DND-41 (cell line): ENCODE results near the gene LY6G6D.

Experiments
- ATAC-seq: fragments of 200-7000 bp; cut with Tn5 transposase; 3 replicates; pipeline ENCODE4 v1.9.1; 2021; ENCODE audit warnings: low read depth; ENCODE audit not compliant: insufficient read depth
- DNase-seq: peaks from one replicate; pipeline ENCODE4 v3.0.0-alpha.2; 2020
- H2AFZ ChIP-seq: 2 replicates; pipeline ENCODE4 v1.6.0; 2012; ENCODE audit warnings: low read depth, low read length
- H3K27ac ChIP-seq: 2 replicates; pipeline ENCODE4 v1.5.1; 2012; ENCODE audit warnings: low read length, inconsistent platforms
- H3K27me3 ChIP-seq: fragments of 200-600 bp; sonication (generic); 2 replicates; pipeline ENCODE4 v1.6.0; 2012; ENCODE audit warnings: low read length, mild to moderate bottlenecking, inconsistent platforms; ENCODE audit not compliant: insufficient read depth, poor library complexity
- H3K36me3 ChIP-seq: 2 replicates; pipeline ENCODE4 v1.5.1; 2012; ENCODE audit warnings: low read length, inconsistent platforms; ENCODE audit not compliant: insufficient read depth
- H3K4me1 ChIP-seq: 2 replicates; pipeline ENCODE4 v1.5.1; 2012; ENCODE audit warnings: mild to moderate bottlenecking, low read length; ENCODE audit not compliant: insufficient read depth
- H3K4me2 ChIP-seq: 2 replicates; pipeline ENCODE4 v1.6.0; 2012; ENCODE audit warnings: mild to moderate bottlenecking, moderate library complexity, low read length, inconsistent platforms; ENCODE audit not compliant: insufficient read depth
- H3K4me3 ChIP-seq, 2 experiments: fragments of 200-600 bp in 1 of 2; shearing (Covaris generic) in 1 of 2; 2 replicates each; pipeline ENCODE4 v1.5.1; 2012 to 2016; ENCODE audit warnings: inconsistent platforms in 2 of 2, low read length in 2 of 2, mild to moderate bottlenecking in 2 of 2, low read depth in 1 of 2, moderate library complexity in 1 of 2
- H3K79me2 ChIP-seq: 2 replicates; pipeline ENCODE4 v1.6.0; 2012; ENCODE audit warnings: low read length, inconsistent platforms; ENCODE audit not compliant: insufficient read depth
- H3K9ac ChIP-seq: 2 replicates; pipeline ENCODE4 v1.6.0; 2012; ENCODE audit warnings: low read depth, mild to moderate bottlenecking, inconsistent platforms, low read length, moderate library complexity
- H3K9me3 ChIP-seq: 2 replicates; pipeline ENCODE4 v1.5.1; 2012; ENCODE audit warnings: low read length, moderate library complexity, mild to moderate bottlenecking, inconsistent platforms; ENCODE audit not compliant: insufficient read depth, severe bottlenecking
- H4K20me1 ChIP-seq: 2 replicates; pipeline ENCODE4 v1.6.0; 2012; ENCODE audit warnings: low read length; ENCODE audit not compliant: insufficient read depth
- EZH2 ChIP-seq: IDR thresholded peaks from 3 replicates; pipeline ENCODE4 v1.6.1; 2012; ENCODE audit warnings: borderline replicate concordance, low read depth, mild to moderate bottlenecking, moderate library complexity, low read length, inconsistent platforms; ENCODE audit not compliant: severe bottlenecking
- TF ChIP-seq, protein P1 (sequence below): IDR thresholded peaks from 2 replicates; pipeline ENCODE4 v1.5.1; 2012; ENCODE audit warnings: borderline replicate concordance, low read length, moderate library complexity, mild to moderate bottlenecking; ENCODE audit not compliant: poor library complexity, severe bottlenecking; ENCODE audit errors: extremely low read depth

LY6G6D gene

DNA sequence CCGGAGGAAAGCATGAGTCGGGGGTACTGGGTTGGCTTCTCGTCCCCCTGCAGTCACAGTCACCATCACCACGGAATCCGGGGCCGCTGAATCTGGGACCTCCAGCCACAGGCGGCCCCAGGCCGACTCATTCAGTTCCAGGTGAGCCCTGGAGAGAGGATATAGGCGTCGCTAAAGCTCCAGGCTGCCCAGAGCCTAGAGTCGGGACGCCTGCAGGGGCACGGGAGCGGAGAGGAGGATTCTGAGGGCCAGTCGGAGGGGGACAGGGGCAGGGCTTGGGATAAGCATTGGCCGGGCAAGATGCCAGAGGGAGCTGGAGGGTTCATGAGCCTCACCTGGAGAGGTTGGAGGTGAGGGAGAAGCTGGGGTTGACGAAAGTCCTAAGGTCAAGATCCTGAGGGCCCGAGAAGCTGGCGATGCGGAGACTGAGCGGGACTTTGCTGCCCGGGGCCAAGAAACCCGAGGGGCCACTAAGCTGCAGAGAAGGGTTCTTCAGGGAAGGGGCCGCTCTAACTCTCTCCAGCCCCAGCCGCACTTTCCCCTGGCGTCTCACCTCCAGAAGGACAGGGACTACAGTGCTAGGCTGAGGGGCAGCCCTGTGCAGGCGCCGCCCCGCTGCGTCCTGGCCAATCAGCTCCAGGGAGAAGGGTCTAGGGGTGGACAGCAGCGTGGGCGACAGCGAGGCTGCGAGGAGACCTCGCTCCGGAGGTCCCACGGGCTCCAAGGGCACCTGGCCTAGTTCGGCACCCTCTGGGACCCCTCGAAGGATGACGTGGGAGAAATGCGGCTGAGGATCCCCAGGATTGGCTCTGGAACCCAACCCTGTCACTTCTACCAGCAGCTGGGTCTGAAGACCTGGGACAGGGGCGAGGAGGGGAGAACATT, 51.0 kb downstream of the LY6G6D start:
- no peak for DNase-seq
- Histone ChIP-seq H3K27ac (no peak overlapping the region), H3K4me1 (no peaks in the 10 kb centered on the region), H3K9ac (no peak overlapping the region), H3K4me2 (no peak overlapping the region), H3K4me3 (no peak overlapping the region), H2AFZ (no peak overlapping the region), H3K27me3 (no peaks in the 10 kb centered on the region), H4K20me1 (peaks cover 4% of the 10 kb centered on the region; the same call in 1 of the 2 replicates), H3K79me2 (no peaks in the 10 kb centered on the region), H3K36me3 (peaks cover 32% of the 10 kb centered on the region), H3K9me3 (no peaks in the 10 kb centered on the region)
- TF ChIP-seq, protein P1, sequence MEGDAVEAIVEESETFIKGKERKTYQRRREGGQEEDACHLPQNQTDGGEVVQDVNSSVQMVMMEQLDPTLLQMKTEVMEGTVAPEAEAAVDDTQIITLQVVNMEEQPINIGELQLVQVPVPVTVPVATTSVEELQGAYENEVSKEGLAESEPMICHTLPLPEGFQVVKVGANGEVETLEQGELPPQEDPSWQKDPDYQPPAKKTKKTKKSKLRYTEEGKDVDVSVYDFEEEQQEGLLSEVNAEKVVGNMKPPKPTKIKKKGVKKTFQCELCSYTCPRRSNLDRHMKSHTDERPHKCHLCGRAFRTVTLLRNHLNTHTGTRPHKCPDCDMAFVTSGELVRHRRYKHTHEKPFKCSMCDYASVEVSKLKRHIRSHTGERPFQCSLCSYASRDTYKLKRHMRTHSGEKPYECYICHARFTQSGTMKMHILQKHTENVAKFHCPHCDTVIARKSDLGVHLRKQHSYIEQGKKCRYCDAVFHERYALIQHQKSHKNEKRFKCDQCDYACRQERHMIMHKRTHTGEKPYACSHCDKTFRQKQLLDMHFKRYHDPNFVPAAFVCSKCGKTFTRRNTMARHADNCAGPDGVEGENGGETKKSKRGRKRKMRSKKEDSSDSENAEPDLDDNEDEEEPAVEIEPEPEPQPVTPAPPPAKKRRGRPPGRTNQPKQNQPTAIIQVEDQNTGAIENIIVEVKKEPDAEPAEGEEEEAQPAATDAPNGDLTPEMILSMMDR: no peak
- TF ChIP-seq EZH2: no peak
- ATAC-seq: no peak

DNA sequence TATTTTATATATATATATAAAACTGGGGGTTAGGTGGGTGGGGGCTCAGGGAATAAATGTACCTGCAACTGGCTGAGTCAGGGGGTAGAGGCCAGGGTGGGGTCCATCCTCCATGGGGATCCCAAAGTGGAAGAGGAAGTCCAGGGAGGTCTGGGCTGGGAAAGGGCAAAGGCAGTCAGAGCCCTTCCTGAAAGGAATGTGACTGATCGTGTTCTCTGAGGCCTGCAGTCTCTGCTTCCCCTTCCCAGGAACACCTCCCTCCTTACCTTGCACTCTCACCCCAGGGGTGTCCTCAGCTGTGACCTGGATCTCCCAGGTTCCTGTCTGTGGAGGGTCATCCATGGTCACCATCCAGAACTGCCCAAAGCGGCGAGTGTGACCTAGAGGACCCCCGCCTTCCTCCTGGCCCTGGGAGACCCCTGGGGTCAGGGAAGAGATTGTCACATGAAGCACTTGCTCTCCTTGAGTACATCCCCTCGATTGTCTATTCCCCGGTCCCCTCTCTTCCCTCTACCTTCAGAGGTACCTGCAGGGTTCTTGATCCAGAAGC, 52.0 kb downstream of the LY6G6D start:
- Histone ChIP-seq H3K27me3 (no peaks in the 10 kb centered on the region), H3K36me3 (peaks cover 22% of the 10 kb centered on the region), H4K20me1 (peaks cover 4% of the 10 kb centered on the region; the same call in 1 of the 2 replicates), H3K9ac (no peak overlapping the region), H3K27ac (no peak overlapping the region), H3K79me2 (no peaks in the 10 kb centered on the region), H3K4me2 (no peak overlapping the region), H3K4me3 (no peak overlapping the region), H3K9me3 (no peaks in the 10 kb centered on the region), H2AFZ (no peak overlapping the region), H3K4me1 (peaks cover 4% of the 10 kb centered on the region; the same call in 1 of the 2 replicates)
- no peak for TF ChIP-seq EZH2
- TF ChIP-seq, protein P1: no peak
- ATAC-seq: no peak
- no peak for DNase-seq
